ENCODE data around the gene DISP1.
A peak's percentile ranks its signal among the peaks of the same experiment; 100 is the strongest.

The DISP1 gene

GRCh38 chr1:222794656-222795474 lies 20.0 kb upstream of the DISP1 start:
- no peak overlapping the region for H3K27ac ChIP-seq (ENCODE audit: low read depth, low read length)
- H3K4me3 ChIP-seq (ENCODE audit: low read depth in 1 of 2, low read length in 2 of 2): no peak overlapping the region
- H3K27me3 ChIP-seq (ENCODE audit: control insufficient read depth in 1 of 2, insufficient read depth in 2 of 2, low read length in 2 of 2): no peaks in the 10 kb centered on the region
- H3K36me3 ChIP-seq (ENCODE audit: control insufficient read depth in 1 of 2, insufficient read depth in 2 of 2, low read length in 2 of 2): no peaks in the 10 kb centered on the region
- no peak overlapping the region for H3K9ac ChIP-seq (ENCODE audit: low read depth in 1 of 2, low read length in 2 of 2)
- peaks cover 0 to 5% of the 10 kb centered on the region in 2 donors for H3K4me1 ChIP-seq (ENCODE audit: control insufficient read depth in 1 of 2, insufficient read depth in 2 of 2, low read length in 2 of 2)
- no peaks in the 10 kb centered on the region for H3K9me3 ChIP-seq (ENCODE audit: control insufficient read depth in 1 of 2, low read length in 2 of 2)

- Histone ChIP-seq H3K9me3 (ENCODE audit: control insufficient read depth in 1 of 2, low read length in 2 of 2) (no peaks in the 10 kb centered on the region), H3K27ac (ENCODE audit: low read depth, low read length) (no peak overlapping the region), H3K27me3 (ENCODE audit: control insufficient read depth in 1 of 2, insufficient read depth in 2 of 2, low read length in 2 of 2) (no peaks in the 10 kb centered on the region)
These were observed 16.7 kb upstream of the DISP1 start for GRCh38 chr1:222798116-222798515.

GRCh38 chr1:222798975-222799374 lies 15.9 kb upstream of the DISP1 start:
- peaks cover 0 to 5% of the 10 kb centered on the region in 2 donors for H3K4me1 ChIP-seq (ENCODE audit: control insufficient read depth in 1 of 2, insufficient read depth in 2 of 2, low read length in 2 of 2)
- H3K9ac ChIP-seq (ENCODE audit: low read depth in 1 of 2, low read length in 2 of 2): no peak overlapping the region
- no peaks in the 10 kb centered on the region for H3K9me3 ChIP-seq (ENCODE audit: control insufficient read depth in 1 of 2, low read length in 2 of 2)
- no peak overlapping the region for H3K27ac ChIP-seq (ENCODE audit: low read depth, low read length)
- no peaks in the 10 kb centered on the region for H3K36me3 ChIP-seq (ENCODE audit: control insufficient read depth in 1 of 2, insufficient read depth in 2 of 2, low read length in 2 of 2)
- H3K27me3 ChIP-seq (ENCODE audit: control insufficient read depth in 1 of 2, insufficient read depth in 2 of 2, low read length in 2 of 2): peaks cover 0 to 3% of the 10 kb centered on the region in 2 donors
- no peak overlapping the region for H3K4me3 ChIP-seq (ENCODE audit: low read depth in 1 of 2, low read length in 2 of 2)

More at GRCh38 chr1:222798116-222798515, 16.7 kb upstream of the DISP1 start:
- Histone ChIP-seq H3K4me1 (ENCODE audit: control insufficient read depth in 1 of 2, insufficient read depth in 2 of 2, low read length in 2 of 2) (peaks cover 0 to 5% of the 10 kb centered on the region in 2 donors), H3K9ac (ENCODE audit: low read depth in 1 of 2, low read length in 2 of 2) (no peak overlapping the region), H3K4me3 (ENCODE audit: low read depth in 1 of 2, low read length in 2 of 2) (no peak overlapping the region), H3K36me3 (ENCODE audit: control insufficient read depth in 1 of 2, insufficient read depth in 2 of 2, low read length in 2 of 2) (no peaks in the 10 kb centered on the region)

- H3K36me3 ChIP-seq (ENCODE audit: control insufficient read depth in 1 of 2, insufficient read depth in 2 of 2, low read length in 2 of 2): no peaks in the 10 kb centered on the region
- H3K27ac ChIP-seq (ENCODE audit: low read depth, low read length): no peak overlapping the region
- no peaks in the 10 kb centered on the region for H3K4me1 ChIP-seq (ENCODE audit: control insufficient read depth in 1 of 2, insufficient read depth in 2 of 2, low read length in 2 of 2)
- no peak overlapping the region for H3K4me3 ChIP-seq (ENCODE audit: low read depth in 1 of 2, low read length in 2 of 2)
- H3K9me3 ChIP-seq (ENCODE audit: control insufficient read depth in 1 of 2, low read length in 2 of 2): no peaks in the 10 kb centered on the region
- no peak overlapping the region for H3K9ac ChIP-seq (ENCODE audit: low read depth in 1 of 2, low read length in 2 of 2)
- peaks cover 0 to 4% of the 10 kb centered on the region in 2 donors for H3K27me3 ChIP-seq (ENCODE audit: control insufficient read depth in 1 of 2, insufficient read depth in 2 of 2, low read length in 2 of 2)
These were observed 13.8 kb upstream of the DISP1 start for GRCh38 chr1:222801067-222801466.

- H3K4me3 ChIP-seq (ENCODE audit: low read depth in 1 of 2, low read length in 2 of 2): no peak overlapping the region
- no peaks in the 10 kb centered on the region for H3K9me3 ChIP-seq (ENCODE audit: control insufficient read depth in 1 of 2, low read length in 2 of 2)
- H3K9ac ChIP-seq (ENCODE audit: low read depth in 1 of 2, low read length in 2 of 2): no peak overlapping the region
- H3K36me3 ChIP-seq (ENCODE audit: control insufficient read depth in 1 of 2, insufficient read depth in 2 of 2, low read length in 2 of 2): no peaks in the 10 kb centered on the region
- H3K27me3 ChIP-seq (ENCODE audit: control insufficient read depth in 1 of 2, insufficient read depth in 2 of 2, low read length in 2 of 2): no peaks in the 10 kb centered on the region
- no peak overlapping the region for H3K27ac ChIP-seq (ENCODE audit: low read depth, low read length)
- peaks cover 17 to 21% of the 10 kb centered on the region in 2 donors for H3K4me1 ChIP-seq (ENCODE audit: control insufficient read depth in 1 of 2, insufficient read depth in 2 of 2, low read length in 2 of 2)
These were observed 3.2 kb upstream of the DISP1 start for GRCh38 chr1:222811671-222812070.

GRCh38 chr1:222813866-222814535 lies 838 bp upstream of the DISP1 start:
- H3K27ac ChIP-seq (ENCODE audit: low read depth, low read length): peak overlapping the region; percentile 81
- H3K9me3 ChIP-seq (ENCODE audit: control insufficient read depth in 1 of 2, low read length in 2 of 2): no peaks in the 10 kb centered on the region
- H3K9ac ChIP-seq (ENCODE audit: low read depth in 1 of 2, low read length in 2 of 2): peak overlapping the region; percentile 58 to 85
- peak overlapping the region; percentile 94 to 97 for H3K4me3 ChIP-seq (ENCODE audit: low read depth in 1 of 2, low read length in 2 of 2)
- no peaks in the 10 kb centered on the region for H3K36me3 ChIP-seq (ENCODE audit: control insufficient read depth in 1 of 2, insufficient read depth in 2 of 2, low read length in 2 of 2)
- peaks cover 17 to 21% of the 10 kb centered on the region in 2 donors for H3K4me1 ChIP-seq (ENCODE audit: control insufficient read depth in 1 of 2, insufficient read depth in 2 of 2, low read length in 2 of 2)
- no peaks in the 10 kb centered on the region for H3K27me3 ChIP-seq (ENCODE audit: control insufficient read depth in 1 of 2, insufficient read depth in 2 of 2, low read length in 2 of 2)

- Histone ChIP-seq H3K9ac (ENCODE audit: low read depth in 1 of 2, low read length in 2 of 2) (peak overlapping the region; percentile 85 to 89), H3K9me3 (ENCODE audit: control insufficient read depth in 1 of 2, low read length in 2 of 2) (no peaks in the 10 kb centered on the region), H3K27ac (ENCODE audit: low read depth, low read length) (no peak overlapping the region)
These were observed 564 bp downstream of the DISP1 start for GRCh38 chr1:222815440-222815765.

GRCh38 chr1:222817529-222817928 lies 2.7 kb downstream of the DISP1 start:
- no peaks in the 10 kb centered on the region for H3K27me3 ChIP-seq (ENCODE audit: control insufficient read depth in 1 of 2, insufficient read depth in 2 of 2, low read length in 2 of 2)
- H3K4me3 ChIP-seq (ENCODE audit: low read depth in 1 of 2, low read length in 2 of 2): no peak overlapping the region
- H3K36me3 ChIP-seq (ENCODE audit: control insufficient read depth in 1 of 2, insufficient read depth in 2 of 2, low read length in 2 of 2): no peaks in the 10 kb centered on the region
- no peaks in the 10 kb centered on the region for H3K9me3 ChIP-seq (ENCODE audit: control insufficient read depth in 1 of 2, low read length in 2 of 2)
- H3K9ac ChIP-seq (ENCODE audit: low read depth in 1 of 2, low read length in 2 of 2): no peak overlapping the region
- H3K4me1 ChIP-seq (ENCODE audit: control insufficient read depth in 1 of 2, insufficient read depth in 2 of 2, low read length in 2 of 2): peaks cover 14 to 17% of the 10 kb centered on the region in 2 donors
- no peak overlapping the region for H3K27ac ChIP-seq (ENCODE audit: low read depth, low read length)

More at GRCh38 chr1:222815440-222815765, 564 bp downstream of the DISP1 start:
- H3K27me3 ChIP-seq (ENCODE audit: control insufficient read depth in 1 of 2, insufficient read depth in 2 of 2, low read length in 2 of 2): no peaks in the 10 kb centered on the region
- no peaks in the 10 kb centered on the region for H3K36me3 ChIP-seq (ENCODE audit: control insufficient read depth in 1 of 2, insufficient read depth in 2 of 2, low read length in 2 of 2)
- peaks cover 17 to 21% of the 10 kb centered on the region in 2 donors for H3K4me1 ChIP-seq (ENCODE audit: control insufficient read depth in 1 of 2, insufficient read depth in 2 of 2, low read length in 2 of 2)
- H3K4me3 ChIP-seq (ENCODE audit: low read depth in 1 of 2, low read length in 2 of 2): peak overlapping the region; percentile 94 to 97

- Histone ChIP-seq H3K27ac (ENCODE audit: low read depth, low read length) (no peak overlapping the region), H3K36me3 (ENCODE audit: control insufficient read depth in 1 of 2, insufficient read depth in 2 of 2, low read length in 2 of 2) (no peaks in the 10 kb centered on the region), H3K4me1 (ENCODE audit: control insufficient read depth in 1 of 2, insufficient read depth in 2 of 2, low read length in 2 of 2) (peaks cover 14 to 17% of the 10 kb centered on the region in 2 donors), H3K9me3 (ENCODE audit: control insufficient read depth in 1 of 2, low read length in 2 of 2) (no peaks in the 10 kb centered on the region), H3K4me3 (ENCODE audit: low read depth in 1 of 2, low read length in 2 of 2) (no peak overlapping the region), H3K27me3 (ENCODE audit: control insufficient read depth in 1 of 2, insufficient read depth in 2 of 2, low read length in 2 of 2) (no peaks in the 10 kb centered on the region), H3K9ac (ENCODE audit: low read depth in 1 of 2, low read length in 2 of 2) (no peak overlapping the region)
These were observed 3.3 kb downstream of the DISP1 start for GRCh38 chr1:222818171-222818570.

GRCh38 chr1:222820171-222820712 lies 5.4 kb downstream of the DISP1 start:
- peaks cover 6 to 8% of the 10 kb centered on the region in 2 donors for H3K4me1 ChIP-seq (ENCODE audit: control insufficient read depth in 1 of 2, insufficient read depth in 2 of 2, low read length in 2 of 2)

More at GRCh38 chr1:222820171-222820712, 5.4 kb downstream of the DISP1 start:
- no peak overlapping the region for H3K4me3 ChIP-seq (ENCODE audit: low read depth in 1 of 2, low read length in 2 of 2)
- H3K9me3 ChIP-seq (ENCODE audit: control insufficient read depth in 1 of 2, low read length in 2 of 2): no peaks in the 10 kb centered on the region
- H3K27me3 ChIP-seq (ENCODE audit: control insufficient read depth in 1 of 2, insufficient read depth in 2 of 2, low read length in 2 of 2): no peaks in the 10 kb centered on the region
- H3K27ac ChIP-seq (ENCODE audit: low read depth, low read length): no peak overlapping the region
- no peak overlapping the region for H3K9ac ChIP-seq (ENCODE audit: low read depth in 1 of 2, low read length in 2 of 2)
- no peaks in the 10 kb centered on the region for H3K36me3 ChIP-seq (ENCODE audit: control insufficient read depth in 1 of 2, insufficient read depth in 2 of 2, low read length in 2 of 2)
